Psoas muscle (tissue), 8 donors: Measurements from ENCODE around the gene MRPS27. TPM values are rescaled to one million over a fixed set of nuclear protein-coding genes. Genes with fewer than 3 reads are reported as not detected.

ENCODE experiments used
- ATAC-seq, 4 donors: fragments of 200-7000 bp; cut with Tn5 transposase; one replicate each; pipeline ENCODE4 v1.9.1; 2020; ENCODE audit warnings: moderate library complexity in 3 of 4, mild to moderate bottlenecking in 2 of 4
- DNase-seq, 2 donors: peaks; one replicate each; pipeline ENCODE4 v3.0.0-alpha.2; 2020
- H3K27ac ChIP-seq: fragments of 200-600 bp; one replicate; pipeline ENCODE4 v1.8.0; 2022
- H3K27me3 ChIP-seq, 3 donors: fragments of 200-600 bp in 1 of 3; one replicate each; pipeline versions ENCODE4 v1.6.1 to v1.8.0; 2013 to 2022; ENCODE audit warnings: low read length in 2 of 3, mild to moderate bottlenecking in 2 of 3, moderate library complexity in 1 of 3; ENCODE audit not compliant: insufficient read depth in 3 of 3
- H3K36me3 ChIP-seq, 2 donors: fragments of 200-600 bp in 1 of 2; one replicate each; pipeline versions ENCODE4 v1.6.1 to v1.8.0; 2013 to 2022; ENCODE audit warnings: low read depth in 1 of 2, mild to moderate bottlenecking in 1 of 2, moderate library complexity in 1 of 2; ENCODE audit not compliant: insufficient read depth in 1 of 2
- H3K4me1 ChIP-seq: fragments of 200-600 bp; one replicate; pipeline ENCODE4 v1.8.0; 2022
- H3K4me3 ChIP-seq: fragments of 200-600 bp; one replicate; pipeline ENCODE4 v1.8.0; 2022; ENCODE audit warnings: mild to moderate bottlenecking
- H3K9me3 ChIP-seq: fragments of 200-600 bp; one replicate; pipeline ENCODE4 v1.8.0; 2022
- CTCF ChIP-seq: fragments of 200-600 bp; IDR thresholded peaks from one replicate; pipeline ENCODE4 v1.8.0; 2022; ENCODE audit warnings: antibody characterized with exemption
- WGBS, 3 donors: extraction: QIAGEN DNeasy Blood & Tissue Kit; methylation state at CpG; one replicate each; pipeline versions ENCODE4 v1.1.6 to v1.1.7; 2013; 5-methylcytosine and 5-hydroxymethylcytosine counted together
- intact Hi-C, 2 donors: fragments of 100-400 bp; cut with DNase I; formaldehyde crosslinking; loops; one replicate each; pipeline versions ENCODE4 v1.11.0 to v1.14.2; 2022
- polyA plus RNA-seq, 3 donors: library from polyadenylated mRNA; stranded (reverse); fragments of 200-250 nt; gene quantifications; one replicate each; pipeline ENCODE4 v1.2.3, GENCODE V29; 2013
- total RNA-seq, 4 donors: library from RNA; stranded (reverse); fragmentation: NEBNext Ultra II Directional in 2 of 4; extraction: Animal tissue kit (Norgen Biotek cat#: 25700) in 2 of 4; gene quantifications; one replicate each; pipeline versions ENCODE4 v1.2.1 to v1.2.4, GENCODE V29; 2021 to 2023
- donor health status: healthy with polysubstance abuse.
- donor health status: DM: no; HTN: no; CAD: no; lungs with moderate emphysema.
- donor health status: Bipolar disorder and iron deficiency.
- donor health status: healthy.
- donor health status: DM: yes; HTN: yes; CAD: no.
- donor health status: DM: no; HTN: no; CAD: no.
- donor health status: DM: no; HTN: no; CAD: no.
- donor health status: DM: yes; HTN: yes; CAD: no.

MRPS27 gene
- total and polyA plus RNA-seq, 7 donors = 34.9 to 76.9 (median 55.5) TPM

- 68 to 80% (median 77%) methylated on average over 3 of the region's 3 CpGs for WGBS, 3 donors
Observed at GRCh38 chr5:72191404-72191803, 128.6 kb downstream of the MRPS27 start.

GRCh38 chr5:72189146-72189545, 130.9 kb downstream of the MRPS27 start:
- H3K9me3 ChIP-seq = no peaks in the 10 kb centered on the region
- H3K4me3 ChIP-seq = no peak overlapping the region
- H3K27ac ChIP-seq = no peak overlapping the region
- 71 to 77% (median 74%) methylated on average over 2 of the region's 2 CpGs for WGBS, 3 donors
- intact Hi-C loops = no loop called here
- H3K36me3 ChIP-seq = peaks cover 0 to 5% of the 10 kb centered on the region in 2 donors
- TF ChIP-seq CTCF = no peak
- H3K4me1 ChIP-seq = no peaks in the 10 kb centered on the region
- H3K27me3 ChIP-seq = no peaks in the 10 kb centered on the region
- DNase-seq = no peak
- peak in 1 of 4 donors; percentile 44 for ATAC-seq

More at GRCh38 chr5:72191404-72191803, 128.6 kb downstream of the MRPS27 start:
- Histone ChIP-seq H3K9me3 (no peaks in the 10 kb centered on the region), H3K27me3 (no peaks in the 10 kb centered on the region), H3K36me3 (peaks cover 0 to 13% of the 10 kb centered on the region in 2 donors), H3K4me1 (no peaks in the 10 kb centered on the region), H3K27ac (no peak overlapping the region), H3K4me3 (no peak overlapping the region)
- intact Hi-C loops = no loop called here
- ATAC-seq (no peak), DNase-seq (no peak)
- TF ChIP-seq CTCF = no peak

GRCh38 chr5:72188166-72188565, 131.9 kb downstream of the MRPS27 start:
- ATAC-seq (no peak), DNase-seq (no peak)
- Histone ChIP-seq H3K36me3 (no peaks in the 10 kb centered on the region), H3K9me3 (no peaks in the 10 kb centered on the region), H3K4me1 (no peaks in the 10 kb centered on the region), H3K27me3 (no peaks in the 10 kb centered on the region), H3K27ac (no peak overlapping the region), H3K4me3 (no peak overlapping the region)
- WGBS, 3 donors = 88 to 93% (median 90%) methylated on average over 2 of the region's 2 CpGs
- intact Hi-C loops = no loop called here
- no peak for TF ChIP-seq CTCF

- no peak overlapping the region for H3K27ac ChIP-seq
- TF ChIP-seq CTCF = no peak
- DNase-seq (no peak), ATAC-seq (no peak)
- H3K4me1 ChIP-seq = no peaks in the 10 kb centered on the region
- H3K4me3 ChIP-seq = no peak overlapping the region
- H3K36me3 ChIP-seq = no peaks in the 10 kb centered on the region
- intact Hi-C loops = no loop called here
- no peaks in the 10 kb centered on the region for H3K27me3 ChIP-seq
- 69 to 92% (median 79%) methylated on average over 5 of the region's 5 CpGs for WGBS, 3 donors
- no peaks in the 10 kb centered on the region for H3K9me3 ChIP-seq
Observed at GRCh38 chr5:72187388-72188075, 132.5 kb downstream of the MRPS27 start.
